Measurements from ENCODE around the gene GADD45A. TPM values are rescaled to one million over a fixed set of nuclear protein-coding genes. Genes with fewer than 3 reads are reported as not detected.

The GADD45A gene
- total RNA-seq, 2 donors from 2014 or later = 48.0 to 52.4 TPM

DNA sequence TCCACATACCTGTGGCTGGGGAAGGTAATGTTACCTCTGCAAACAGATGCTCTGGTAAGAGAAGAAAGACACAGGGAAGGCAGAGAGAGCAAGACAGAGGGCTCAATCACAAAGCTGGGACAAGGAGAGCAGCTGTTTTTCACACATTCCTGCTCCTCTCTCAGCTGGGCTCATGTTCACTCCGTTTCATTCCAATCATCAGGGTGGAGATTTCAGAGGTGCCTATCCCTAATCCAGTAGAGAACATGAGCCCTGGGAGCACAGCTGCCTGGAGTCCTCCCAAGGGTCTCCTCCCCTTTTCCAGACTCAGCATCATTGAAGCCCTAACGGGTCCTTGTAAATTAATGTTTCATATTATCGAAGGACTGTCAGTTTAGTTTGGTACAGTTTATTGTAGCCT is 19.4 kb downstream of the GADD45A start:
- Histone ChIP-seq H3K27ac (ENCODE audit: low read depth, low read length) (no peak overlapping the region), H3K4me3 (ENCODE audit: low read length) (no peak overlapping the region), H3K36me3 (ENCODE audit: control insufficient read depth, insufficient read depth, low read length) (no peaks in the 10 kb centered on the region), H3K9ac (ENCODE audit: extremely low read depth, low read length, poor library complexity, severe bottlenecking) (no peak overlapping the region), H3K4me1 (ENCODE audit: control insufficient read depth, insufficient read depth, low read length) (peaks cover 9% of the 10 kb centered on the region), H3K27me3 (ENCODE audit: control insufficient read depth, insufficient read depth, low read length, poor library complexity, severe bottlenecking) (no peaks in the 10 kb centered on the region), H3K9me3 (ENCODE audit: control insufficient read depth, low read length) (no peaks in the 10 kb centered on the region)
- H3K4me1 Mint-ChIP-seq = peaks cover 39% of the 10 kb centered on the region
- no peaks in the 10 kb centered on the region for H3K27me3 Mint-ChIP-seq (ENCODE audit: insufficient read depth)
- TF ChIP-seq, protein P1, sequence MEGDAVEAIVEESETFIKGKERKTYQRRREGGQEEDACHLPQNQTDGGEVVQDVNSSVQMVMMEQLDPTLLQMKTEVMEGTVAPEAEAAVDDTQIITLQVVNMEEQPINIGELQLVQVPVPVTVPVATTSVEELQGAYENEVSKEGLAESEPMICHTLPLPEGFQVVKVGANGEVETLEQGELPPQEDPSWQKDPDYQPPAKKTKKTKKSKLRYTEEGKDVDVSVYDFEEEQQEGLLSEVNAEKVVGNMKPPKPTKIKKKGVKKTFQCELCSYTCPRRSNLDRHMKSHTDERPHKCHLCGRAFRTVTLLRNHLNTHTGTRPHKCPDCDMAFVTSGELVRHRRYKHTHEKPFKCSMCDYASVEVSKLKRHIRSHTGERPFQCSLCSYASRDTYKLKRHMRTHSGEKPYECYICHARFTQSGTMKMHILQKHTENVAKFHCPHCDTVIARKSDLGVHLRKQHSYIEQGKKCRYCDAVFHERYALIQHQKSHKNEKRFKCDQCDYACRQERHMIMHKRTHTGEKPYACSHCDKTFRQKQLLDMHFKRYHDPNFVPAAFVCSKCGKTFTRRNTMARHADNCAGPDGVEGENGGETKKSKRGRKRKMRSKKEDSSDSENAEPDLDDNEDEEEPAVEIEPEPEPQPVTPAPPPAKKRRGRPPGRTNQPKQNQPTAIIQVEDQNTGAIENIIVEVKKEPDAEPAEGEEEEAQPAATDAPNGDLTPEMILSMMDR (conservative IDR thresholded peaks at IDR 0.05) = no peak
- H3K36me3 Mint-ChIP-seq (ENCODE audit: low read depth) = no peaks in the 10 kb centered on the region
- 87 to 94% methylated on average over 3 of the region's 3 CpGs for WGBS, 2 experiments (ENCODE audit: insufficient coverage in 1 of 2, insufficient read length in 1 of 2)
- DNase-seq = no peak
- H3K9me3 Mint-ChIP-seq = no peaks in the 10 kb centered on the region
- no peak overlapping the region for H3K4me3 Mint-ChIP-seq
- H3K27ac Mint-ChIP-seq = no peak overlapping the region

DNA sequence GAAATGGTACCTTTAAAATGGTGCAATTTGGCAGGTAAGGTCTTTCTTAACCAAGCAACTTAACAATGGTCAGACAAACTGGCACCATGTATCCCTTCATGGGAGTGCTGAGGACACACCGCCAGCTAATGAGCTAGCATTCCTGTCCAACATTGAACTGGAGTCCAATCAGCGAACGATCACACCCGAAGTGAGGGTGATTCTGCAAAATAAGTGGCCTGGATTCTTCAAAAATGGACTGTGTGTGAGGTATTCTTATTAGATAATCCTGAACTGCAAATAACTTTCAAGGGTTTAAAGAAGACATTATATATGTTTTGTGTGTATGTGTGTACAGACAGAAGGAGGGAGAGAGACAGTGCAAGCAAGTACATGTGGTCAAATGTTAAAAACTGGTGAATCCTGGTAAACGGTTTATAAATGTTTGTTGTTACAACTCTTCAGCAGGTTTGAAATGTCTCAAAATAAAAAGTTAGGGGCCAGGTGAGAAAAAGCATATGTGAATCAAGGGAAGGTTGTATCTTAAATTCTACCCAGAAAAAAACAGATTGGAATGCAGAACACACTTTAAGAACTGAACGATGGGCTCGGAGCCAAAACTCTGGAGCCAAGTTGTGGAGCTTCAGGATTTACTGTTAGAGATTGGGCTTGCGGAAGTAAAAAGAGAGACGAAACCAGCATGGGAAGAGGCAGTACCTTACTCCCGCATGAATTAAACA is 20.9 kb downstream of the GADD45A start:
- Mint-ChIP-seq H3K4me3 (no peak overlapping the region), H3K9me3 (no peaks in the 10 kb centered on the region), H3K4me1 (peaks cover 36% of the 10 kb centered on the region), H3K36me3 (ENCODE audit: low read depth) (no peaks in the 10 kb centered on the region), H3K27me3 (ENCODE audit: insufficient read depth) (no peaks in the 10 kb centered on the region), H3K27ac (no peak overlapping the region)
- Histone ChIP-seq H3K4me3 (ENCODE audit: low read length) (no peak overlapping the region), H3K9me3 (ENCODE audit: control insufficient read depth, low read length) (no peaks in the 10 kb centered on the region), H3K4me1 (ENCODE audit: control insufficient read depth, insufficient read depth, low read length) (peaks cover 14% of the 10 kb centered on the region), H3K27me3 (ENCODE audit: control insufficient read depth, insufficient read depth, low read length, poor library complexity, severe bottlenecking) (no peaks in the 10 kb centered on the region), H3K27ac (ENCODE audit: low read depth, low read length) (no peak overlapping the region), H3K9ac (ENCODE audit: extremely low read depth, low read length, poor library complexity, severe bottlenecking) (no peak overlapping the region), H3K36me3 (ENCODE audit: control insufficient read depth, insufficient read depth, low read length) (no peaks in the 10 kb centered on the region)
- WGBS, 2 experiments (ENCODE audit: insufficient coverage in 1 of 2, insufficient read length in 1 of 2) = 95 to 100% methylated on average over 7 to 10 of the region's 10 CpGs
- DNase-seq = no peak
- TF ChIP-seq, protein P1 (conservative IDR thresholded peaks at IDR 0.05) = no peak

DNA sequence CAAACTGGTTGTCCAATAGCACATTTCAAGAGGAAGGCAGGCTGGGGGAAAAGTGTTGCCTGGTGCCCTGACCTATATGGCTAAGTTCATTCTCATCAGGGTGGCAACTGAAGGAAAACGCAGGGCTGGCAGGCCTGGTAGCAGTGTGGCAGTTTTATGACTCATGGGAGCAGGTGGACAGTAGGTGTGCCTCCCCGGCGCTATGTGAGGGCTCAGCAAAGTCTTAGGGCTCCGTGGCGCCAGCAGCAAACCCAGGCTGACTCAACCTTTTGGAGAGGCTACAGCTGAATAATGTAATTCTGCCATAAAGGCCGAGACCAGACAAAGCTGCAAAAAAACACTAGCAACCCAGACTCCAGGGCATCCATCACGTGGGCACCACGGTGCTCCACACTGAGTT is 23.6 kb downstream of the GADD45A start:
- H3K27me3 Mint-ChIP-seq (ENCODE audit: insufficient read depth) = no peaks in the 10 kb centered on the region
- no peaks in the 10 kb centered on the region for H3K9me3 Mint-ChIP-seq
- Histone ChIP-seq H3K9me3 (ENCODE audit: control insufficient read depth, low read length) (no peaks in the 10 kb centered on the region), H3K4me3 (ENCODE audit: low read length) (no peak overlapping the region), H3K9ac (ENCODE audit: extremely low read depth, low read length, poor library complexity, severe bottlenecking) (no peak overlapping the region), H3K36me3 (ENCODE audit: control insufficient read depth, insufficient read depth, low read length) (no peaks in the 10 kb centered on the region), H3K27me3 (ENCODE audit: control insufficient read depth, insufficient read depth, low read length, poor library complexity, severe bottlenecking) (no peaks in the 10 kb centered on the region), H3K4me1 (ENCODE audit: control insufficient read depth, insufficient read depth, low read length) (peaks cover 28% of the 10 kb centered on the region), H3K27ac (ENCODE audit: low read depth, low read length) (no peak overlapping the region)
- DNase-seq = no peak
- H3K4me3 Mint-ChIP-seq = no peak overlapping the region
- no peaks in the 10 kb centered on the region for H3K36me3 Mint-ChIP-seq (ENCODE audit: low read depth)
- peaks cover 49% of the 10 kb centered on the region for H3K4me1 Mint-ChIP-seq
- TF ChIP-seq, protein P1 (conservative IDR thresholded peaks at IDR 0.05) = no peak
- 89 to 95% methylated on average over 6 to 8 of the region's 8 CpGs for WGBS, 2 experiments (ENCODE audit: insufficient coverage in 1 of 2, insufficient read length in 1 of 2)
- H3K27ac Mint-ChIP-seq = no peak overlapping the region
